Stimulated activated naive CD8-positive, alpha-beta T cell treated with anti-CD3 and anti-CD28 coated beads, Interleukin-15, amount 100 ng/mL, for 72 hours (primary cell): ENCODE results near the gene FNTB.

ENCODE experiments used
- ATAC-seq: fragments of 150-1000 bp; cut with Tn5 transposase; 2 replicates; pipeline ENCODE4 v1.10.0; 2021; ENCODE audit warnings: mild to moderate bottlenecking, moderate library complexity
- DNase-seq, 2 donors: peaks; one replicate each; pipeline ENCODE4 v3.0.0; 2021 to 2022
- H3K27ac Mint-ChIP-seq, 2 donors: one replicate each; pipeline ENCODE4 v1.8.0; 2022; ENCODE audit warnings: mild to moderate bottlenecking in 2 of 2, mixed read lengths in 2 of 2, moderate library complexity in 2 of 2
- H3K27me3 Mint-ChIP-seq: one replicate; pipeline ENCODE4 v1.8.0; 2022; ENCODE audit warnings: mixed read lengths
- H3K4me1 Mint-ChIP-seq: one replicate; pipeline ENCODE4 v1.8.0; 2022; ENCODE audit warnings: mild to moderate bottlenecking, mixed read lengths
- H3K4me3 Mint-ChIP-seq, 2 donors: one replicate each; pipeline ENCODE4 v1.8.0; 2022; ENCODE audit warnings: mild to moderate bottlenecking in 2 of 2, mixed read lengths in 2 of 2, moderate library complexity in 1 of 2
- H3K9me3 Mint-ChIP-seq, 2 donors: one replicate each; pipeline ENCODE4 v1.8.0; 2022; ENCODE audit warnings: mixed read lengths in 2 of 2

FNTB gene

GRCh38 chr14:65042296-65042695 is 55.6 kb downstream of the FNTB start:
- Mint-ChIP-seq H3K27ac (peak overlapping the region in 1 of 2 donors; percentile 83), H3K4me3 (no peak overlapping the region), H3K9me3 (no peaks in the 10 kb centered on the region), H3K4me1 (peaks cover 10% of the 10 kb centered on the region), H3K27me3 (no peaks in the 10 kb centered on the region)
- DNase-seq: no peak
- ATAC-seq: no peak

- H3K27ac Mint-ChIP-seq: no peak overlapping the region
- no peak for ATAC-seq
- H3K4me3 Mint-ChIP-seq: no peak overlapping the region
- no peaks in the 10 kb centered on the region for H3K9me3 Mint-ChIP-seq
- H3K27me3 Mint-ChIP-seq: no peaks in the 10 kb centered on the region
- peaks cover 16% of the 10 kb centered on the region for H3K4me1 Mint-ChIP-seq
- no peak for DNase-seq
These were observed 56.2 kb downstream of the FNTB start for GRCh38 chr14:65042731-65043372.

GRCh38 chr14:65043893-65044595 is 57.3 kb downstream of the FNTB start:
- Mint-ChIP-seq H3K27ac (peak overlapping the region in 1 of 2 donors; percentile 16), H3K4me1 (peaks cover 17% of the 10 kb centered on the region)
- no peak for DNase-seq

GRCh38 chr14:65044596-65044959 is 57.9 kb downstream of the FNTB start:
- DNase-seq (no peak), ATAC-seq (peak; percentile 48)
- no peak overlapping the region for H3K27ac Mint-ChIP-seq
- no peaks in the 10 kb centered on the region for H3K9me3 Mint-ChIP-seq
- no peaks in the 10 kb centered on the region for H3K27me3 Mint-ChIP-seq
- H3K4me3 Mint-ChIP-seq: no peak overlapping the region
- peaks cover 17% of the 10 kb centered on the region for H3K4me1 Mint-ChIP-seq

More at GRCh38 chr14:65043893-65044595, 57.3 kb downstream of the FNTB start:
- Mint-ChIP-seq H3K27me3 (no peaks in the 10 kb centered on the region), H3K4me3 (no peak overlapping the region), H3K9me3 (no peaks in the 10 kb centered on the region)
- peak; percentile 7 for ATAC-seq

- H3K27me3 Mint-ChIP-seq: no peaks in the 10 kb centered on the region
- H3K27ac Mint-ChIP-seq: no peak overlapping the region
- DNase-seq: no peak
- ATAC-seq: no peak
- H3K4me3 Mint-ChIP-seq: no peak overlapping the region
- peaks cover 17% of the 10 kb centered on the region for H3K4me1 Mint-ChIP-seq
- no peaks in the 10 kb centered on the region for H3K9me3 Mint-ChIP-seq
These were observed 58.3 kb downstream of the FNTB start for GRCh38 chr14:65045006-65045405.

GRCh38 chr14:65045709-65046108 is 59.0 kb downstream of the FNTB start:
- H3K4me1 Mint-ChIP-seq: peaks cover 17% of the 10 kb centered on the region
- no peaks in the 10 kb centered on the region for H3K9me3 Mint-ChIP-seq
- H3K27me3 Mint-ChIP-seq: no peaks in the 10 kb centered on the region
- ATAC-seq (no peak), DNase-seq (no peak)
- no peak overlapping the region for H3K4me3 Mint-ChIP-seq
- H3K27ac Mint-ChIP-seq: peak overlapping the region in 1 of 2 donors; percentile 78

- H3K4me1 Mint-ChIP-seq: peaks cover 1% of the 10 kb centered on the region
- H3K27ac Mint-ChIP-seq: peak overlapping the region in 1 of 2 donors; percentile 29
- H3K4me3 Mint-ChIP-seq: no peak overlapping the region
- no peaks in the 10 kb centered on the region for H3K9me3 Mint-ChIP-seq
- ATAC-seq (no peak), DNase-seq (no peak)
- H3K27me3 Mint-ChIP-seq: no peaks in the 10 kb centered on the region
These were observed 66.1 kb downstream of the FNTB start for GRCh38 chr14:65052832-65053231.

- ATAC-seq (no peak), DNase-seq (no peak)
- Mint-ChIP-seq H3K9me3 (no peaks in the 10 kb centered on the region), H3K27ac (no peak overlapping the region), H3K27me3 (no peaks in the 10 kb centered on the region), H3K4me3 (no peak overlapping the region), H3K4me1 (no peaks in the 10 kb centered on the region)
These were observed 66.8 kb downstream of the FNTB start for GRCh38 chr14:65053466-65053865.

- Mint-ChIP-seq H3K9me3 (no peaks in the 10 kb centered on the region), H3K4me3 (no peak overlapping the region), H3K27me3 (no peaks in the 10 kb centered on the region), H3K4me1 (no peaks in the 10 kb centered on the region), H3K27ac (no peak overlapping the region)
- ATAC-seq (no peak), DNase-seq (no peak)
These were observed 67.9 kb downstream of the FNTB start for GRCh38 chr14:65054471-65055085.

GRCh38 chr14:65057695-65058094 is 71.0 kb downstream of the FNTB start:
- no peak overlapping the region for H3K4me3 Mint-ChIP-seq
- H3K9me3 Mint-ChIP-seq: no peaks in the 10 kb centered on the region
- H3K27ac Mint-ChIP-seq: no peak overlapping the region
- no peak for ATAC-seq
- no peaks in the 10 kb centered on the region for H3K27me3 Mint-ChIP-seq
- no peak for DNase-seq
- no peaks in the 10 kb centered on the region for H3K4me1 Mint-ChIP-seq

GRCh38 chr14:65062096-65063075 is 75.7 kb downstream of the FNTB start:
- Mint-ChIP-seq H3K27me3 (no peaks in the 10 kb centered on the region), H3K9me3 (no peaks in the 10 kb centered on the region), H3K4me1 (no peaks in the 10 kb centered on the region), H3K4me3 (no peak overlapping the region), H3K27ac (no peak overlapping the region)
- ATAC-seq: no peak
- DNase-seq: no peak

- Mint-ChIP-seq H3K9me3 (no peaks in the 10 kb centered on the region), H3K27me3 (no peaks in the 10 kb centered on the region), H3K4me3 (no peak overlapping the region), H3K27ac (no peak overlapping the region), H3K4me1 (no peaks in the 10 kb centered on the region)
- ATAC-seq: no peak
- no peak for DNase-seq
These were observed 79.0 kb downstream of the FNTB start for GRCh38 chr14:65065719-65066118.

GRCh38 chr14:65069874-65070413 is 83.2 kb downstream of the FNTB start:
- no peak for ATAC-seq
- DNase-seq: no peak
- Mint-ChIP-seq H3K4me1 (peaks cover 14% of the 10 kb centered on the region), H3K27me3 (no peaks in the 10 kb centered on the region), H3K9me3 (no peaks in the 10 kb centered on the region), H3K4me3 (no peak overlapping the region), H3K27ac (no peak overlapping the region)

- peaks cover 19% of the 10 kb centered on the region for H3K4me1 Mint-ChIP-seq
- no peaks in the 10 kb centered on the region for H3K9me3 Mint-ChIP-seq
- no peak overlapping the region for H3K4me3 Mint-ChIP-seq
- ATAC-seq (no peak), DNase-seq (no peak)
- no peaks in the 10 kb centered on the region for H3K27me3 Mint-ChIP-seq
- H3K27ac Mint-ChIP-seq: no peak overlapping the region
These were observed 83.8 kb downstream of the FNTB start for GRCh38 chr14:65070471-65070976.

- H3K9me3 Mint-ChIP-seq: no peaks in the 10 kb centered on the region
- peaks cover 26% of the 10 kb centered on the region for H3K4me1 Mint-ChIP-seq
- ATAC-seq: no peak
- no peak overlapping the region for H3K27ac Mint-ChIP-seq
- H3K27me3 Mint-ChIP-seq: no peaks in the 10 kb centered on the region
- DNase-seq: no peak
- no peak overlapping the region for H3K4me3 Mint-ChIP-seq
These were observed 84.8 kb downstream of the FNTB start for GRCh38 chr14:65071544-65071943.
